DOHH2 (cell line): ENCODE measurements around the gene SLCO1C1.

Experiments
- H3F3A ChIP-seq: fragments of 200-600 bp; sonication (generic), shearing (Covaris generic); 2 replicates; pipeline ENCODE4 v1.6.0; 2016; ENCODE audit warnings: antibody characterized with exemption, mild to moderate bottlenecking; ENCODE audit not compliant: control insufficient read depth, insufficient read depth
- H3K27ac ChIP-seq: fragments of 200-600 bp; sonication (generic); 2 replicates; pipeline ENCODE4 v1.5.1; 2014; ENCODE audit warnings: low read depth, mild to moderate bottlenecking, low read length, moderate library complexity
- H3K27me3 ChIP-seq: fragments of 200-600 bp; sonication (generic); 2 replicates; pipeline ENCODE4 v1.6.1; 2014; ENCODE audit warnings: mild to moderate bottlenecking, low read length, mixed read lengths; ENCODE audit not compliant: control insufficient read depth
- H3K36me3 ChIP-seq: fragments of 200-600 bp; sonication (generic); 2 replicates; pipeline ENCODE4 v1.6.1; 2014; ENCODE audit warnings: mild to moderate bottlenecking, low read length, moderate library complexity, mixed read lengths; ENCODE audit not compliant: control insufficient read depth
- H3K4me1 ChIP-seq: fragments of 200-600 bp; sonication (generic); 2 replicates; pipeline ENCODE4 v1.6.1; 2014; ENCODE audit warnings: mild to moderate bottlenecking, low read length, mixed read lengths; ENCODE audit not compliant: control insufficient read depth
- H3K4me2 ChIP-seq: fragments of 200-600 bp; sonication (generic); 2 replicates; pipeline ENCODE4 v1.6.0; 2014; ENCODE audit warnings: mild to moderate bottlenecking, low read length, moderate library complexity
- H3K4me3 ChIP-seq: fragments of 200-600 bp; sonication (generic); 2 replicates; pipeline ENCODE4 v1.5.1; 2014; ENCODE audit warnings: mild to moderate bottlenecking, low read length, mixed read lengths
- H3K79me2 ChIP-seq: fragments of 200-600 bp; sonication (generic); 2 replicates; pipeline ENCODE4 v1.6.1; 2014; ENCODE audit warnings: mild to moderate bottlenecking, low read length, mixed read lengths; ENCODE audit not compliant: control insufficient read depth
- H3K9me2 ChIP-seq: fragments of 200-600 bp; sonication (generic); replicated peaks from 2 replicates; pipeline ENCODE4 v1.6.1; 2014; ENCODE audit warnings: mild to moderate bottlenecking, low read length, mixed read lengths; ENCODE audit not compliant: control insufficient read depth
- H3K9me3 ChIP-seq: fragments of 200-600 bp; sonication (generic); 2 replicates; pipeline ENCODE4 v1.6.1; 2014; ENCODE audit warnings: antibody characterized with exemption, low read length, mixed read lengths; ENCODE audit not compliant: control insufficient read depth, insufficient read depth
- H4K20me1 ChIP-seq: fragments of 200-600 bp; sonication (generic); 2 replicates; pipeline ENCODE4 v1.6.0; 2014; ENCODE audit warnings: low read depth, mild to moderate bottlenecking, antibody characterized with exemption, low read length, moderate library complexity; ENCODE audit not compliant: control insufficient read depth, insufficient read depth
- EZH2phosphoT487 ChIP-seq: fragments of 200-600 bp; sonication (generic); IDR thresholded peaks from 2 replicates; pipeline ENCODE4 v1.6.1; 2017; ENCODE audit warnings: borderline replicate concordance, mild to moderate bottlenecking, antibody characterized with exemption, low read length, moderate library complexity, mixed read lengths
- TF ChIP-seq, protein P1 (sequence below): fragments of 200-600 bp; sonication (generic); IDR thresholded peaks from one replicate; pipeline ENCODE4 v1.5.1; 2014; ENCODE audit warnings: antibody characterized with exemption, mild to moderate bottlenecking, low read depth, low read length; ENCODE audit not compliant: poor library complexity, severe bottlenecking

SLCO1C1 gene

DNA sequence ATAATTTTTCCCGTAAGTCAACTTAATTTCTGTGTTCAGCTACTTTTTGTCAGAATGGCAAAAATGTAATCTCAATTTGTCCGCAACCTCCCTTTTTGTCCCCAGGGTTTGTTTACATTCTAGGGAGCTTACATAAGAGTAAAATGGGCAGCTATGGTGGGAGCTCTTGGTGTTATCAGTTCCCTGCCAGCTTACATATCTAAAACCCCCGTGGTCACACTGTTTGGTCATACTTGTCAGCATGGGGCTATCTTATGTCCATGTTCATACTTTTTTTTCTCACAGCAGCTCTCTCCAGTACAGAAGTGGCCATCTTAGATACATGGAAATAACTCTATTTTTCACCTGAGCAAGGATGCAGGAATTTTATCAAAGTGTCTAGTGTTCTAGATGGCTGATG, 16.7 kb downstream of the SLCO1C1 start:
- H3K27me3 ChIP-seq, result no peaks in the 10 kb centered on the region
- no peaks in the 10 kb centered on the region for H3K79me2 ChIP-seq
- H3F3A ChIP-seq, result no peaks in the 10 kb centered on the region
- H3K4me1 ChIP-seq, result no peaks in the 10 kb centered on the region
- H3K9me3 ChIP-seq, result no peaks in the 10 kb centered on the region
- no peaks in the 10 kb centered on the region for H3K36me3 ChIP-seq
- H3K4me3 ChIP-seq, result no peak overlapping the region
- no peaks in the 10 kb centered on the region for H3K9me2 ChIP-seq
- no peak overlapping the region for H3K27ac ChIP-seq
- no peak overlapping the region for H3K4me2 ChIP-seq
- H4K20me1 ChIP-seq, result no peaks in the 10 kb centered on the region
- TF ChIP-seq EZH2phosphoT487, result no peak
- TF ChIP-seq, protein P1, sequence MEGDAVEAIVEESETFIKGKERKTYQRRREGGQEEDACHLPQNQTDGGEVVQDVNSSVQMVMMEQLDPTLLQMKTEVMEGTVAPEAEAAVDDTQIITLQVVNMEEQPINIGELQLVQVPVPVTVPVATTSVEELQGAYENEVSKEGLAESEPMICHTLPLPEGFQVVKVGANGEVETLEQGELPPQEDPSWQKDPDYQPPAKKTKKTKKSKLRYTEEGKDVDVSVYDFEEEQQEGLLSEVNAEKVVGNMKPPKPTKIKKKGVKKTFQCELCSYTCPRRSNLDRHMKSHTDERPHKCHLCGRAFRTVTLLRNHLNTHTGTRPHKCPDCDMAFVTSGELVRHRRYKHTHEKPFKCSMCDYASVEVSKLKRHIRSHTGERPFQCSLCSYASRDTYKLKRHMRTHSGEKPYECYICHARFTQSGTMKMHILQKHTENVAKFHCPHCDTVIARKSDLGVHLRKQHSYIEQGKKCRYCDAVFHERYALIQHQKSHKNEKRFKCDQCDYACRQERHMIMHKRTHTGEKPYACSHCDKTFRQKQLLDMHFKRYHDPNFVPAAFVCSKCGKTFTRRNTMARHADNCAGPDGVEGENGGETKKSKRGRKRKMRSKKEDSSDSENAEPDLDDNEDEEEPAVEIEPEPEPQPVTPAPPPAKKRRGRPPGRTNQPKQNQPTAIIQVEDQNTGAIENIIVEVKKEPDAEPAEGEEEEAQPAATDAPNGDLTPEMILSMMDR, result no peak

DNA sequence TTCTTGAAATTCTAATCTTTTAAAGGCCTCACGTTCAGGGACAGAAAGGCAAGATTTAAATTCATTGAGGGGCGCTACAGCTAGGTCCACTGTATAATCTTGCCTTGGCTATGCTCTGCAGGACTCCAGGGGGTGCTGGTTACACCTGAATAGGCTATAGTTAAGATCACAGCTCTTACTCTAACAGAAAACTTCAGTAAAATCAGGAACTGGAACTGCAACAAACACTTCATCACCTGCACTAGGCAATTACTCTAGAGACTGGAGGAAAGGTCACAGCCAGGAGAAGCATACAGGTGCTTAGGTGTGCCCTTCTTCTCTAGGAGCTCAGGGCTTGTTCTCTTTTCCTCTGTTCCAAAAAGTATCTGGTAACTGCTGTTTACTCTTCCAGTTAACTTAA, 20.9 kb downstream of the SLCO1C1 start:
- no peaks in the 10 kb centered on the region for H3K79me2 ChIP-seq
- no peaks in the 10 kb centered on the region for H3K4me1 ChIP-seq
- H3K27ac ChIP-seq, result no peak overlapping the region
- TF ChIP-seq, protein P1, result no peak
- TF ChIP-seq EZH2phosphoT487, result no peak
- no peak overlapping the region for H3K4me2 ChIP-seq
- no peaks in the 10 kb centered on the region for H3K9me2 ChIP-seq
- H3K9me3 ChIP-seq, result no peaks in the 10 kb centered on the region
- no peaks in the 10 kb centered on the region for H4K20me1 ChIP-seq
- no peaks in the 10 kb centered on the region for H3F3A ChIP-seq
- no peak overlapping the region for H3K4me3 ChIP-seq
- no peaks in the 10 kb centered on the region for H3K36me3 ChIP-seq
- no peaks in the 10 kb centered on the region for H3K27me3 ChIP-seq

DNA sequence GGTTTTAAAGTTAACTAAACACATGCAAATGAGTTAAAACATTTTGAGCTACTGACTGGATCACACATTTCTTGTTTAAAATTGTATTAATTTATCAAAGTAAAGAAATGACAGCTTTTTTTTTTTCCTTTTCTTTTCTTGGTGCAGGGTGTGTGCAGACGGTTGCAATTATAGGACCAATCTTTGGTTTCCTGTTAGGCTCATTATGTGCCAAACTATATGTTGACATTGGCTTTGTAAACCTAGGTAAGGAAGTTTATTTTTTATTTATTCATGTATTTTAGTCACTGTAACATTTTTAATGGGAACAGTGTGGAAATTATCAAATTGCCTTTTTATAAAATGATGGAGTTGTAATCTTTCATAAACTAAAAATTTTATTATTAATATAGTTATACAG, 21.9 kb downstream of the SLCO1C1 start:
- Histone ChIP-seq H3K9me2 (no peaks in the 10 kb centered on the region), H3K27ac (no peak overlapping the region), H3K79me2 (no peaks in the 10 kb centered on the region), H4K20me1 (no peaks in the 10 kb centered on the region), H3K9me3 (no peaks in the 10 kb centered on the region), H3K4me2 (no peak overlapping the region), H3K4me1 (no peaks in the 10 kb centered on the region), H3K27me3 (no peaks in the 10 kb centered on the region), H3K36me3 (no peaks in the 10 kb centered on the region), H3F3A (no peaks in the 10 kb centered on the region), H3K4me3 (no peak overlapping the region)
- no peak for TF ChIP-seq EZH2phosphoT487

DNA sequence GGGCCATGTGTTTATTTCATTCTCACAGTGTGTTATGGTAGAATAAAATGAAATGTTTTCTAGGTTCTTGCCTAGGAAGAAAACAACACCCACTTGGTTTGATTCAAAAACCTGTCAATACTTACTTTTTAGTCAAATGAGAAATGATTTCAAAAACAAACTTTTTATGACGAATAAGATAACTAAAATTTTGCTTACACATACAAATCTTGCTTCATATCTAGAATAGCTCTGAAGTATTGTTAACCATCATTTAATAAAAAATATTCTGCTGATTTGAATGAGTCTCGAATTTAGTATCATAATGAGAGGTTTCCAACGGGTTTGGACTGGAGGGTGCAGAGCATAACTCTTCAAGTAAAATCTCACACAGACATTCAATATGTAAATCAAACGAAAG, 23.2 kb downstream of the SLCO1C1 start:
- H3F3A ChIP-seq, result no peaks in the 10 kb centered on the region
- TF ChIP-seq EZH2phosphoT487, result no peak
- TF ChIP-seq, protein P1, result no peak

More for the DNA sequence above, 23.2 kb downstream of the SLCO1C1 start:
- H3K79me2 ChIP-seq, result no peaks in the 10 kb centered on the region
- H3K27ac ChIP-seq, result no peak overlapping the region
- no peaks in the 10 kb centered on the region for H3K4me1 ChIP-seq
- no peak overlapping the region for H3K4me2 ChIP-seq
- H4K20me1 ChIP-seq, result no peaks in the 10 kb centered on the region
- no peaks in the 10 kb centered on the region for H3K9me3 ChIP-seq
- H3K9me2 ChIP-seq, result no peaks in the 10 kb centered on the region
- H3K4me3 ChIP-seq, result no peak overlapping the region
- H3K36me3 ChIP-seq, result no peaks in the 10 kb centered on the region
- no peaks in the 10 kb centered on the region for H3K27me3 ChIP-seq
